Measurements from ENCODE around the gene SEC61A2.

DNA sequence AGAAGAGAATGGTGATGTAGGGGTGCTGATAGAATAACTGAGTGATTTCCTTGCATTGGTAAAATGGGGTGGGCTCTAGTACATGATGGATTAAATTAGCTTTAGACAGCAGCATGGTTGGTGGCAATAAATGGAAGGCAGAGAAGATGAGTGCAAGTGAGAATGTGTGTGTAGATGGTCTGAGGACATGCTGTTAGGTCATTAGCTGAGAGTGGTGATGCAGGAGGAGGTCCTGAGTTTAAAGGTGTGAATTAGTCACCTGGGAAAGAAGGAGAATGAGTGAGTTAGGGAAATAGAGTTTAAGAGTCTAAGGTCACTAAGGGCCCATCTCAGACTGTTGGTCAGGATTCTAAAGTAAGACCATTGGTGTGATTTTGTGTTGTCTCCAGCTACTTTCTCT lies 17.9 kb upstream of the SEC61A2 start:
- TF ChIP-seq, protein P1, sequence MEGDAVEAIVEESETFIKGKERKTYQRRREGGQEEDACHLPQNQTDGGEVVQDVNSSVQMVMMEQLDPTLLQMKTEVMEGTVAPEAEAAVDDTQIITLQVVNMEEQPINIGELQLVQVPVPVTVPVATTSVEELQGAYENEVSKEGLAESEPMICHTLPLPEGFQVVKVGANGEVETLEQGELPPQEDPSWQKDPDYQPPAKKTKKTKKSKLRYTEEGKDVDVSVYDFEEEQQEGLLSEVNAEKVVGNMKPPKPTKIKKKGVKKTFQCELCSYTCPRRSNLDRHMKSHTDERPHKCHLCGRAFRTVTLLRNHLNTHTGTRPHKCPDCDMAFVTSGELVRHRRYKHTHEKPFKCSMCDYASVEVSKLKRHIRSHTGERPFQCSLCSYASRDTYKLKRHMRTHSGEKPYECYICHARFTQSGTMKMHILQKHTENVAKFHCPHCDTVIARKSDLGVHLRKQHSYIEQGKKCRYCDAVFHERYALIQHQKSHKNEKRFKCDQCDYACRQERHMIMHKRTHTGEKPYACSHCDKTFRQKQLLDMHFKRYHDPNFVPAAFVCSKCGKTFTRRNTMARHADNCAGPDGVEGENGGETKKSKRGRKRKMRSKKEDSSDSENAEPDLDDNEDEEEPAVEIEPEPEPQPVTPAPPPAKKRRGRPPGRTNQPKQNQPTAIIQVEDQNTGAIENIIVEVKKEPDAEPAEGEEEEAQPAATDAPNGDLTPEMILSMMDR (IDR thresholded peaks at IDR 0.05), result no peak
- TF ChIP-seq EP300 (IDR thresholded peaks at IDR 0.05) (no peak), POLR2AphosphoS5 (IDR thresholded peaks at IDR 0.05) (no peak)

Measured in sigmoid colon (tissue), 4 donors.